HG02938 (cell line): ENCODE measurements around the gene MRM2.

Source experiments
- ATAC-seq: cut with Tn5 transposase; IDR thresholded peaks from one replicate; pipeline ENCODE4 v1.9.1; 2021; ENCODE audit warnings: mild to moderate bottlenecking, moderate library complexity; ENCODE audit not compliant: unreplicated experiment

MRM2 gene

GRCh38 chr7:2249744-2250323, 7.8 kb upstream of the MRM2 start:
- no peak for ATAC-seq

GRCh38 chr7:2248984-2249694, 7.1 kb upstream of the MRM2 start:
- ATAC-seq: no peak

- ATAC-seq: no peak
Measured at GRCh38 chr7:2247141-2247995, 5.4 kb upstream of the MRM2 start.

GRCh38 chr7:2245883-2246675, 4.1 kb upstream of the MRM2 start:
- ATAC-seq: no peak

- no peak for ATAC-seq
Measured at GRCh38 chr7:2244404-2244995, 2.5 kb upstream of the MRM2 start.

GRCh38 chr7:2243458-2243857, 1.5 kb upstream of the MRM2 start:
- ATAC-seq: no peak

- ATAC-seq: no peak
Measured at GRCh38 chr7:2242541-2243429, 780 bp upstream of the MRM2 start.

GRCh38 chr7:2239242-2239641, 2.8 kb downstream of the MRM2 start:
- no peak for ATAC-seq

- peak; percentile 65 for ATAC-seq
Measured at GRCh38 chr7:2237109-2237602, 4.8 kb downstream of the MRM2 start.

GRCh38 chr7:2233926-2234325, 8.1 kb downstream of the MRM2 start:
- no peak for ATAC-seq

GRCh38 chr7:2232766-2233520, 9.1 kb downstream of the MRM2 start, which contains the start of gene MAD1L1:
TSS of gene MAD1L1 (minus strand) at chr7:2232945. CDS start at chr7:2230133, 2,812 bp downstream.
- peak; percentile 68 for ATAC-seq

GRCh38 chr7:2231992-2232765, 9.8 kb downstream of the MRM2 start:
- peak; percentile 23 for ATAC-seq

- no peak for ATAC-seq
Measured at GRCh38 chr7:2230882-2231281, 11.1 kb downstream of the MRM2 start.

GRCh38 chr7:2230226-2230625, 11.8 kb downstream of the MRM2 start:
- ATAC-seq: no peak

- no peak for ATAC-seq
Measured at GRCh38 chr7:2229467-2229866, 12.5 kb downstream of the MRM2 start.

- no peak for ATAC-seq
Measured at GRCh38 chr7:2228921-2229320, 13.1 kb downstream of the MRM2 start.

- no peak for ATAC-seq
Measured at GRCh38 chr7:2227699-2228098, 14.3 kb downstream of the MRM2 start.

- no peak for ATAC-seq
Measured at GRCh38 chr7:2225830-2226229, 16.2 kb downstream of the MRM2 start.
